Ishikawa (cell line): ENCODE measurements around the gene SERTM2.

Experiments
- CEBPB ChIP-seq: IDR thresholded peaks from 2 replicates; pipeline ENCODE4 v1.6.1; 2012
- CREB1 ChIP-seq: IDR thresholded peaks from 2 replicates; pipeline ENCODE4 v1.6.1; 2012; ENCODE audit warnings: low read depth
- EGR1 ChIP-seq: IDR thresholded peaks from 2 replicates; pipeline ENCODE4 v1.6.1; 2012
- EP300 ChIP-seq: IDR thresholded peaks from 2 replicates; pipeline ENCODE4 v1.6.1; 2012; ENCODE audit warnings: borderline replicate concordance
- FOXM1 ChIP-seq: IDR thresholded peaks from 2 replicates; pipeline ENCODE4 v1.6.1; 2012; ENCODE audit warnings: low read depth, borderline replicate concordance
- MAX ChIP-seq: IDR thresholded peaks from 2 replicates; pipeline ENCODE4 v1.6.1; 2012
- NFIC ChIP-seq: IDR thresholded peaks from 2 replicates; pipeline ENCODE4 v1.6.1; 2012
- RAD21 ChIP-seq: IDR thresholded peaks from 2 replicates; pipeline ENCODE4 v1.6.1; 2012; ENCODE audit warnings: low read depth
- REST ChIP-seq: IDR thresholded peaks from 2 replicates; pipeline ENCODE4 v1.6.1; 2012; ENCODE audit warnings: low read depth, mild to moderate bottlenecking
- TAF1 ChIP-seq: IDR thresholded peaks from 2 replicates; pipeline ENCODE4 v1.6.1; 2012; ENCODE audit warnings: low read depth, mild to moderate bottlenecking
- TCF12 ChIP-seq: IDR thresholded peaks from 2 replicates; pipeline ENCODE4 v1.6.1; 2012; ENCODE audit warnings: low read depth
- TEAD4 ChIP-seq: IDR thresholded peaks from 2 replicates; pipeline ENCODE4 v1.6.1; 2012
- USF1 ChIP-seq: IDR thresholded peaks from 2 replicates; pipeline ENCODE4 v1.6.1; 2012
- YY1 ChIP-seq: IDR thresholded peaks from 2 replicates; pipeline ENCODE4 v1.6.1; 2012; ENCODE audit warnings: low read depth
- ZBTB7A ChIP-seq: IDR thresholded peaks from 2 replicates; pipeline ENCODE4 v1.6.1; 2012; ENCODE audit warnings: low read depth

SERTM2 gene

GRCh38 chrX:111515298-111515697 is 3.9 kb downstream of the SERTM2 start:
- no peak for TF ChIP-seq ZBTB7A
- no peak for TF ChIP-seq FOXM1
- TF ChIP-seq TAF1: no peak
- no peak for TF ChIP-seq TCF12
- TF ChIP-seq USF1: no peak
- TF ChIP-seq RAD21: no peak
- no peak for TF ChIP-seq CEBPB
- TF ChIP-seq YY1: no peak
- TF ChIP-seq REST: no peak
- TF ChIP-seq TEAD4: no peak
- TF ChIP-seq NFIC: no peak
- TF ChIP-seq EP300: no peak
- no peak for TF ChIP-seq EGR1
- TF ChIP-seq CREB1: no peak
- no peak for TF ChIP-seq MAX

- TF ChIP-seq TEAD4 (no peak), ZBTB7A (no peak), EGR1 (no peak), RAD21 (no peak)
These were observed 7.2 kb downstream of the SERTM2 start for GRCh38 chrX:111518667-111519066.

- TF ChIP-seq CREB1: no peak
- TF ChIP-seq NFIC: no peak
- TF ChIP-seq USF1: no peak
- TF ChIP-seq TEAD4: no peak
- no peak for TF ChIP-seq FOXM1
- no peak for TF ChIP-seq EP300
- no peak for TF ChIP-seq TCF12
- TF ChIP-seq REST: no peak
- no peak for TF ChIP-seq EGR1
These were observed 7.8 kb downstream of the SERTM2 start for GRCh38 chrX:111519215-111519614.

GRCh38 chrX:111520506-111520905 is 9.1 kb downstream of the SERTM2 start:
- TF ChIP-seq CREB1: no peak
- no peak for TF ChIP-seq REST
- no peak for TF ChIP-seq USF1
- no peak for TF ChIP-seq TEAD4
- TF ChIP-seq NFIC: no peak
- TF ChIP-seq YY1: no peak
- TF ChIP-seq EP300: no peak
- no peak for TF ChIP-seq ZBTB7A
- TF ChIP-seq TCF12: no peak
- no peak for TF ChIP-seq MAX
- TF ChIP-seq FOXM1: no peak
- no peak for TF ChIP-seq RAD21

GRCh38 chrX:111521169-111521568 is 9.7 kb downstream of the SERTM2 start:
- TF ChIP-seq FOXM1 (no peak), TCF12 (no peak), ZBTB7A (no peak), CEBPB (no peak), CREB1 (no peak), TEAD4 (no peak), EGR1 (no peak), YY1 (no peak), MAX (no peak), USF1 (no peak), NFIC (no peak), RAD21 (no peak), TAF1 (no peak), EP300 (no peak), REST (no peak)
